AG10803 (cell line): Measurements from ENCODE around the gene MIX23.

Experiments used
- DNase-seq: peaks from one replicate; pipeline ENCODE4 v3.0.0; 2010; ENCODE audit warnings: low read depth
- H3K4me3 ChIP-seq: 2 replicates; pipeline ENCODE4 v1.5.1; 2011; ENCODE audit warnings: mild to moderate bottlenecking, low read length, control low read depth
- TF ChIP-seq, protein P1 (sequence below): conservative IDR thresholded peaks from 2 replicates; pipeline ENCODE4 v1.5.1; 2011; ENCODE audit warnings: mild to moderate bottlenecking, low read length, control low read depth, inconsistent platforms

The MIX23 gene

DNA sequence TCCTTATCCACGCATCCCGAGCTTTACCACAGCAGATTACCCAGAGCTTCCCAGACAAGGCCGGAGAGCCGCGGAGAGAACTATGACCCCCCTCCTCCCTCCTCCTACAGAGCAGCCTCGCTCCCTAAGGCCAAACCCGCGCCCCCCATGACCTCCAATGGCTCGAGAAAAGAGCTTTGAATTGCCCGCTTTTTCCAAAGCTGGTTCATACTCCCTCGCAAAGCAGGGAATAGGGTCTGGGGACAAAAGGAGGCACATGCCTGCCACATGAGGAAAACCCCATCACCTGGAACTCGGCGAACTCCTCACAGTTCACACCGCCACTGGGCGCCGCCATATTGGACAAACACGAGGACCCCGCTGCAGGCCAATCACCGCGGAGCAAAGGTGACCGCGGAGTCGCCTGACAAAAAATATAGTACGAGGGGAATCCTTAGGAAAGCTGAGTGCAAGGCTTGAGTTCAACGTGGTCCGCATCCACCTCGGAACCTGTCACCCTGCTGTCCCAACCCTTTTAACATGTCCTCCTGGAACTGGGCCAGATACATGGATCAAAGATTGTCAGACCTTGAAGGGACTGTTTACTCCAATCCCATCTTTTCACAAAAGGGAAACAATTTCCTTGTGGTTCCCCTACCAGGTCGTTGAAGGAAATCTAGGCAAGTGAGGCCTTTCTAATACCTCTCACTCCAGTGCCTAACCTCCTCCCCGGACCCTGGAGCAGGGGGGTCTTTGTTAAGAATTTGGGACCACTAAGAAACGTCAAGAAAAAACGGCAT is at the start of gene MIX23:
MIX23 (minus strand) TSS at position 344 of the 779 bp plus-strand sequence; CDS start at position 337, 7 bp downstream.
- DNase-seq: peak; percentile 75
- TF ChIP-seq, protein P1, sequence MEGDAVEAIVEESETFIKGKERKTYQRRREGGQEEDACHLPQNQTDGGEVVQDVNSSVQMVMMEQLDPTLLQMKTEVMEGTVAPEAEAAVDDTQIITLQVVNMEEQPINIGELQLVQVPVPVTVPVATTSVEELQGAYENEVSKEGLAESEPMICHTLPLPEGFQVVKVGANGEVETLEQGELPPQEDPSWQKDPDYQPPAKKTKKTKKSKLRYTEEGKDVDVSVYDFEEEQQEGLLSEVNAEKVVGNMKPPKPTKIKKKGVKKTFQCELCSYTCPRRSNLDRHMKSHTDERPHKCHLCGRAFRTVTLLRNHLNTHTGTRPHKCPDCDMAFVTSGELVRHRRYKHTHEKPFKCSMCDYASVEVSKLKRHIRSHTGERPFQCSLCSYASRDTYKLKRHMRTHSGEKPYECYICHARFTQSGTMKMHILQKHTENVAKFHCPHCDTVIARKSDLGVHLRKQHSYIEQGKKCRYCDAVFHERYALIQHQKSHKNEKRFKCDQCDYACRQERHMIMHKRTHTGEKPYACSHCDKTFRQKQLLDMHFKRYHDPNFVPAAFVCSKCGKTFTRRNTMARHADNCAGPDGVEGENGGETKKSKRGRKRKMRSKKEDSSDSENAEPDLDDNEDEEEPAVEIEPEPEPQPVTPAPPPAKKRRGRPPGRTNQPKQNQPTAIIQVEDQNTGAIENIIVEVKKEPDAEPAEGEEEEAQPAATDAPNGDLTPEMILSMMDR: no peak
- H3K4me3 ChIP-seq: peak within 1 kb of the TSS; percentile 83

DNA sequence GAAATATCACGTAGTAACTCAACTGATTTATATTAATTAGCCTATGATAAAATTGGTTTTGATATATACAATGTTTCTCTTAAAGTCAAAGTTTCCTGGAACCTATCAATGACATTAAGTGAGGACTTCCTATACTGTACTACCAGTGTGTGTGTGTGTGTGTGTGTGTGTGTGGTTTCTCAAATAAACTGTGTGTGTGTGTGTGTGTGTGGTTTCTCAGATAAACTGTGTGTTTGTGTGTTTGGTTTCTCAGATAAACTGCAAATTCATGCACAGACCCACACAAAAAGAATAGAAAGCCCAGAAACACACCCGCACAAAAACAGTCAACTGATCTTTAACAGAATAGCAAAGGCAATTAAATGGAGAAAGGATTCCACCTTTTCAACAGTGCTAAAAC is 47.3 kb upstream of the MIX23 start:
- TF ChIP-seq, protein P1: no peak
- no peak overlapping the region for H3K4me3 ChIP-seq
- DNase-seq: no peak

DNA sequence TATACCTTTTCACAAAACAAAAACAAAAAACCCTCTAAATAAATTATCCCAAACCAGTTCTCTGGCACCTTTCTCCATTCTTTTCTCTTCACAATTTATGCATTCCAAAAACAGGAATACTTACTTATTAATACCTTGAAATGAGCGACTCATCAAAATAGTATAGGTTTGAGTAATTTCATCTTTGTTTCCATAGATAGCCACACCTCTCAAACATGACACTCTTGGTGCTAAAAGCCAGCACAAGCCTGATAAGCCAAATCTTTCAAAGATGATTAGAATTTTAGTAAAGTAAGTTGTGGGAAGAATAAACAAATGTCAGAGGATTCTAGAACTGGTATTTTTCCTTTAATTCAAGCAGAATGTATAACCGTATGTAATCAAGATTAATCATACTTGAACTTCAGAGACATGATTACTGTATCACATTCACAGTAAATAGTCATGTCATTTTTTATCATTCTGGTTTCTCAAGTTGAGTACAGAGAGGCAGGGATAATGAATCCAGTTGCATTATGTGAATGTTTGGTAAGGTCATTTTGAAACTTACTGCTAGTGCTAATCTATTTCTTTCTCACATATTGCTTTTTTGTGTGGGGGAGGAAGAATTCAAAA is 44.9 kb upstream of the MIX23 start:
- TF ChIP-seq, protein P1: no peak
- no peak overlapping the region for H3K4me3 ChIP-seq
- no peak for DNase-seq

DNA sequence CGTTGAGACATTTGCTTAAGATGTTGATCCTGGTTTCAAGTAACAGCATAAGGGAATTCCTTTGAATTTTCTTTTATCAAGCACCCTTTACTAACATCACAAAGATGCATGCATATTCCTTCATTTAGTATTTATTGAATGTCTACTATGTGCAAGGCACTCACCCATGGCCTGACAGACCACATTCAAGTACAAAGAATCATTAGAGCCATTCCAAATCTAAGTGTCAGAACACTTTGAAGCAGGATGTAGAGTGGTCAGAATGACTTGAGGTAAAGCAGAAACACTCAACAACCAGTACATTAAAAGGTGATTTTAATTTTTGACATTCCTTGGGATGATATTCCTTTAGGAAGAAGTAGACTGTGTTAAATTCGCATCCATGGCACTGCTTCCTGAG is 38.8 kb upstream of the MIX23 start:
- H3K4me3 ChIP-seq: no peak overlapping the region
- TF ChIP-seq, protein P1: no peak
- DNase-seq: no peak

DNA sequence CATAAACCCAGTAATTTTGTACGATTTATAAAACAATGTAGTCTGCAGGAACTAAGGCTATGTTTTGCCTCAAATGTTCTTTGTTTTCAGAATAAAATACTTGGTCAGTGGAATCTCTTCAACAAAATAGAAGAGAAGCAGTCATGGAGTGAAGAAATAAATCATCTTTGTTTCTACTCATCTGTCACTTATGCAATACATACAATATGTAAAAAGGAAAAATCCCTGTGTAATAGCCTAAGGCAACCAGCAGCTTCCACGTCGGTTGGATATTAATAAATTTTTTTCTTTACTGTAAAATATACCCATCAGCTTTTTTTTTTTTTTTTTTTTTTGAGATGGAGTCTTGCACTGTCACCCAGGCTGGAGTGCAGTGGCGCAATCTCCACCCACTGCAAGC is 38.1 kb upstream of the MIX23 start:
- no peak for DNase-seq
- H3K4me3 ChIP-seq: no peak overlapping the region
- TF ChIP-seq, protein P1: no peak

DNA sequence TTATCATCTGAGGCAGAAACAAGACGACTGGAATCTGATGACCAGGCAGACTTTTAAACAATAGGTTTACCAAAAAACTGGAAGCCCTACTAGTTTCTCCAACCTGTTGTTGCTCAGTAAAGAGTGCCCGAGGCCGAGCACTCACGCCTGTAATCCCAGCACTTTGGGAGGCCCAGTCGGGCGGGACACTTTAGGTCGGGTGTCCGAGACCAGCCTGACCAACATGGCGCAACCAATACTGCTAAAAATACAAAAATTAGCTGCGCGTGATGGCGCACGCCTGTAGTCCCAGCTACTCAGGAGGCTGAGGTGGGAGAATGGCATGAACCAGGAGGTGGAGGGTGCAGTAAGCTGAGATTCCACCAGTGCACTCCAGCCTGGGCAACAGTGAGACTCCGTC is 33.9 kb upstream of the MIX23 start:
- H3K4me3 ChIP-seq: peak overlapping the region; percentile 78
- no peak for DNase-seq
- TF ChIP-seq, protein P1: no peak
